Stimulated activated memory B cell treated with anti-CD40 and anti-IgM and Interleukin-4, amounts not matched to agents 10 μg/mL and 1 μg/mL and 100 μg/mL, for 72 hours (primary cell): Measurements from ENCODE around the gene PTPRC.
"Not testable (repeated sequence)": the region's sequence is repeated elsewhere in the genome, so short reads cannot be mapped to it uniquely, and the experiment has no call there.

ENCODE experiments used
- ATAC-seq: fragments of 150-1000 bp; cut with Tn5 transposase; 2 replicates; pipeline ENCODE4 v1.10.0; 2021
- H3K27ac Mint-ChIP-seq: one replicate; pipeline ENCODE4 v1.8.0; 2022; ENCODE audit warnings: mild to moderate bottlenecking, mixed read lengths
- H3K27me3 Mint-ChIP-seq: one replicate; pipeline ENCODE4 v1.8.0; 2022; ENCODE audit warnings: mixed read lengths
- H3K36me3 Mint-ChIP-seq: one replicate; pipeline ENCODE4 v1.8.0; 2022; ENCODE audit warnings: mixed read lengths
- H3K4me1 Mint-ChIP-seq: one replicate; pipeline ENCODE4 v1.8.0; 2022; ENCODE audit warnings: mixed read lengths
- H3K4me3 Mint-ChIP-seq: one replicate; pipeline ENCODE4 v1.8.0; 2022; ENCODE audit warnings: mild to moderate bottlenecking, moderate library complexity, mixed read lengths
- H3K9me3 Mint-ChIP-seq: one replicate; pipeline ENCODE4 v1.8.0; 2022; ENCODE audit warnings: mixed read lengths

The PTPRC gene, protein sequence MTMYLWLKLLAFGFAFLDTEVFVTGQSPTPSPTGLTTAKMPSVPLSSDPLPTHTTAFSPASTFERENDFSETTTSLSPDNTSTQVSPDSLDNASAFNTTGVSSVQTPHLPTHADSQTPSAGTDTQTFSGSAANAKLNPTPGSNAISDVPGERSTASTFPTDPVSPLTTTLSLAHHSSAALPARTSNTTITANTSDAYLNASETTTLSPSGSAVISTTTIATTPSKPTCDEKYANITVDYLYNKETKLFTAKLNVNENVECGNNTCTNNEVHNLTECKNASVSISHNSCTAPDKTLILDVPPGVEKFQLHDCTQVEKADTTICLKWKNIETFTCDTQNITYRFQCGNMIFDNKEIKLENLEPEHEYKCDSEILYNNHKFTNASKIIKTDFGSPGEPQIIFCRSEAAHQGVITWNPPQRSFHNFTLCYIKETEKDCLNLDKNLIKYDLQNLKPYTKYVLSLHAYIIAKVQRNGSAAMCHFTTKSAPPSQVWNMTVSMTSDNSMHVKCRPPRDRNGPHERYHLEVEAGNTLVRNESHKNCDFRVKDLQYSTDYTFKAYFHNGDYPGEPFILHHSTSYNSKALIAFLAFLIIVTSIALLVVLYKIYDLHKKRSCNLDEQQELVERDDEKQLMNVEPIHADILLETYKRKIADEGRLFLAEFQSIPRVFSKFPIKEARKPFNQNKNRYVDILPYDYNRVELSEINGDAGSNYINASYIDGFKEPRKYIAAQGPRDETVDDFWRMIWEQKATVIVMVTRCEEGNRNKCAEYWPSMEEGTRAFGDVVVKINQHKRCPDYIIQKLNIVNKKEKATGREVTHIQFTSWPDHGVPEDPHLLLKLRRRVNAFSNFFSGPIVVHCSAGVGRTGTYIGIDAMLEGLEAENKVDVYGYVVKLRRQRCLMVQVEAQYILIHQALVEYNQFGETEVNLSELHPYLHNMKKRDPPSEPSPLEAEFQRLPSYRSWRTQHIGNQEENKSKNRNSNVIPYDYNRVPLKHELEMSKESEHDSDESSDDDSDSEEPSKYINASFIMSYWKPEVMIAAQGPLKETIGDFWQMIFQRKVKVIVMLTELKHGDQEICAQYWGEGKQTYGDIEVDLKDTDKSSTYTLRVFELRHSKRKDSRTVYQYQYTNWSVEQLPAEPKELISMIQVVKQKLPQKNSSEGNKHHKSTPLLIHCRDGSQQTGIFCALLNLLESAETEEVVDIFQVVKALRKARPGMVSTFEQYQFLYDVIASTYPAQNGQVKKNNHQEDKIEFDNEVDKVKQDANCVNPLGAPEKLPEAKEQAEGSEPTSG (N-terminal part only)

DNA sequence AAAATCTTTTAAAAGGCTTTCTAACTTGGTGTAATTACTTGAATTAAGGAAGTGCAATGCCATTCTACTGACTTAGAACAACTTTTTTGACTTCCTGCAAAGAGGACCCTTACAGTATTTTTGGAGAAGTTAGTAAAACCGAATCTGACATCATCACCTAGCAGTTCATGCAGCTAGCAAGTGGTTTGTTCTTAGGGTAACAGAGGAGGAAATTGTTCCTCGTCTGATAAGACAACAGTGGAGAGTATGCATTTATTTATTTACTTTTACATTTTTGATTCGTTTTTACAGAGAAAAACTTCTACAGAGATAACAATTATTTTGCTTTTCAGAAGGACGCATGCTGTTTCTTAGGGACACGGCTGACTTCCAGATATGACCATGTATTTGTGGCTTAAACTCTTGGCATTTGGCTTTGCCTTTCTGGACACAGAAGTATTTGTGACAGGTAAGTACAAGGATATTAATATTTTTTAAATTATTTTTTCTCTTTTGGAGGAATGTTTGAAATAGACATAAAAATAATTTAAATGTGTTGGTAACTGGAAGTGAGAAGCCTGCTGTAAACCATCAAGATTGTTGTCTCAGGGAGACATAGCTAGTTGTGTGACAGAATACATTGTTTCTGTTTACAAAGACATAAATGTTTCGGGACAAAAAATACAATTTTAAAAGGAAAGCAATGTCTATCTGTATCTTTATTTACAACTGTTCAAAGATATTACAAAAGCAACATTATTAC is at the start of gene PTPRC:
Gene PTPRC (plus strand): TSS at position 147 of the 742 bp plus-strand sequence. CDS start 229 bp downstream, at position 376.
- Mint-ChIP-seq H3K4me1 (peaks cover 62% of the 10 kb centered on the region), H3K4me3 (peak within 1 kb of the TSS; percentile 88), H3K27ac (peak within 1 kb of the TSS; percentile 83), H3K27me3 (no peaks in the 10 kb centered on the region), H3K9me3 (no peaks in the 10 kb centered on the region), H3K36me3 (peaks cover 20% of the 10 kb centered on the region)
- ATAC-seq, result peak; percentile 93

DNA sequence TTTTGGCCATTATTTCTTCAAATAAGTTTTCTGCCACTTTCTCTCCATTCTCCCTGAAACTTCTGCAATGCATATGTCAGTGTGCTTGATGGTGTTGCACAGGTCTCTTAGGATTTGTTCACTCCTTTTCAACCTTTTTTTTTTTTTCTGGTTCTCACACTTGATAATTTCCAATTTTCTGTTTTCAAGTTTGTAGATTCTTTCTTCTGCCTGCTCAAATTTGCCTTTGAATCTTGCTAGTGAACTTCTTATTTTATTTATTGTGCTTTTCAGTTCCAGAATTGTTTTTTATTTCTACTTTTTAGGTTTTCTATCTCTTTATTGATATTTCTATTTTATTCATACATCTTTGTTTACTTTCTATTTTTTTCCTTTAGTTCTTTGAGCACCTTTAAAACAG is 48.4 kb upstream of the PTPRC start:
- H3K4me1 Mint-ChIP-seq, result peaks cover 8% of the 10 kb centered on the region
- no peak overlapping the region for H3K4me3 Mint-ChIP-seq
- H3K9me3 Mint-ChIP-seq, result peaks cover 17% of the 10 kb centered on the region
- H3K27me3 Mint-ChIP-seq, result no peaks in the 10 kb centered on the region
- peaks cover 35% of the 10 kb centered on the region for H3K36me3 Mint-ChIP-seq
- H3K27ac Mint-ChIP-seq, result no peak overlapping the region
- ATAC-seq, result no peak

DNA sequence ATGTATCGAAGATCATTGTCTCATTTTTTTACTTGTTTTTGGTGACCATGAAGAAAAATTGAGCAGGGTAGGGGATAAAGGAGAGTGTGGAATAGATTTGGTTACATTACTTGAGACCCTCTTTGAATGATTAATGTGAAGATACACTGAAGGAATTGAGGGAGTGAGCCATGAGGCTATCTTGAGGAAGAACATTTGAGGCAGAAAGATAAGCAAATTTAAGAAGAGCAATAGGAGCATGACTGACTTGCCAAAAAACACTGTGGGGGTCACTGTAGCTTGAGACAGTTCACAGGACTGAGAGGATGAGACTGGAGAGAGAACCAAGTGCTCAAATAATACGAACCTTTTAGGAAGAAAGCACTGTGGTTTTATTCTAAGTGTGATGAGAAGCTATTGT is 43.1 kb upstream of the PTPRC start:
- peak overlapping the region; percentile 10 for H3K4me3 Mint-ChIP-seq
- no peaks in the 10 kb centered on the region for H3K27me3 Mint-ChIP-seq
- H3K4me1 Mint-ChIP-seq, result peaks cover 48% of the 10 kb centered on the region
- no peak for ATAC-seq
- H3K36me3 Mint-ChIP-seq, result peaks cover 42% of the 10 kb centered on the region
- H3K9me3 Mint-ChIP-seq, result peaks cover 10% of the 10 kb centered on the region
- peak overlapping the region; percentile 98 for H3K27ac Mint-ChIP-seq

DNA sequence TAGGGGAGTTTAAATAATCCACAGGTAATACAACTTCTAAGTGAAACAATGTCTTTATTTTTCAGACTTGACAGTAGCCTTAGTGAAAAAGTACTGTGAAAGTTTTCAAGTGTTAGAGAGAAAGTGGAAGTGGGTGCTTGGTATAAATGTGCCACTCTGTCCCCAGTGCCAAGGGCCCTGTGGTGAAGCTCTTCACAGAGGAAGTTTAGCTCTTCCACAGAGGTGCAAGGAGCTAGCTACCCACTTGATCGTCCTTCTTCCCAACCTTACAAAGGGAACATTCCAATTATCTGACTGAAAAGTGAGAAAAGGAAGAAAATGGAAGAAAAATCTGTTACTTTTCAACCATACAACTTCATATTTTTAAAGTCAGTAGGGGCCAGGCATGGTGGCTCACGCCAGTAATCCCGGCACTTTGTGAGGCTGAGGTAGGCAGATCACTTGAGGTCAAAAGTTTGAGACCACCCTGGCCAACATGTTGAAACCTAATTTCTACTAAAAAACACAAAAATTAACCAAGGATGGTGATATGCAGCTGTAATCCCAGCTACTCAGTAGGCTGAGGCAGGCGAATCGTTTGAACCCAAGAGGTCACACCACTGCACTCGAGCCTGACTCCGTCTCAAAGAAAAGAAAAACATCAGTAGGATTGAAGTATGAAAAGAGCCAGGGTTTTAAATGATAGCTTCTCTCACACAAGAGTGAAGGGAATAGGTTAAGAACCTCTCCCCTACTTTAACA is 41.0 kb upstream of the PTPRC start:
- Mint-ChIP-seq H3K27me3 (no peaks in the 10 kb centered on the region), H3K9me3 (peaks cover 12% of the 10 kb centered on the region), H3K4me3 (peak overlapping the region; percentile 80), H3K4me1 (peaks cover 69% of the 10 kb centered on the region), H3K27ac (peak overlapping the region; percentile 98), H3K36me3 (peaks cover 39% of the 10 kb centered on the region)
- peak; percentile 52 for ATAC-seq

DNA sequence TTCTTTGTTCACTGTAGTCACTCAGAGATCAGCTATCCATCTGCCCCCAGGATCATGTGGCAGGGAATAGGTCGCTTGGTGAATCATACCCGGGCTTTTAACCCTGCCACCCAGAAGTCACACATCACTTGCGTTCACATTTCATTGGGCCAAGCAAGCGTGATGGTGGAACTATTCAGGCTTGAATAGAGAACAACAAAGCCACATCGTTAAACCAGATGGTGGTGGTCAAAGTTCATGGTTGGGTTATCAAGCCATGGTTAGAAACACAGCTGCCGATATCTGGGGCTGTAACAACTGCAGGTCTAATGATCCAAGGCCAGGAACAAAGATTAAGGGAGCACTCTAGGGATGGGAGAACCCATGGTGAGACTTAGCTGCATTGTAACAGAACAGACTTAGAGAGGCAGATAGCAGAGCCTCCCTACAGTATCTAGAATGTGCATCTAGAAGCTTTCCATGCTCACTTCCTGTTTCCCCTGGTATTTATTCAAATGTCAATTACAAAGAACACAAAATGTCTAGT is 40.0 kb upstream of the PTPRC start:
- Mint-ChIP-seq H3K36me3 (peaks cover 39% of the 10 kb centered on the region), H3K9me3 (peaks cover 12% of the 10 kb centered on the region), H3K27ac (peak overlapping the region; percentile 98), H3K27me3 (no peaks in the 10 kb centered on the region), H3K4me1 (peaks cover 73% of the 10 kb centered on the region), H3K4me3 (peak overlapping the region; percentile 80)
- peak; percentile 96 for ATAC-seq

DNA sequence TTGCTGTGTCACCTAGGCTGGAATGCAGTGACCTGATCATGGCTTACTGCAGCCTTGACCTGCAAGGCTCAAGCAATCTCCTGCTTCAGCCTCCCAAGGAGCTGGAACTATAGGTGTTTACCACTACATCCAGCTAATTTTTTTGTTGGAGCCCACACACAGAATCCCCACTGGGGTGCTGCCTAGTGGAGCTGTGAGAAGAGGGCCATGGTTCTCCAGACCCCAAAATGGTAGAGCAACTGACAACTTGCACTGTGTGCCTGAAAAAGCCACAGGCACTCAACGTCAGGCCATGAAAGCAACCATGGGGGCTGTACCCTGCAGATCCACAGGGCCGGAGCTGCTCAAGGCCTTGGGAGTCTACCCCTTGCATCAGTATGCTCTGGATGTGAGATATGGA is 39.1 kb upstream of the PTPRC start:
- Mint-ChIP-seq H3K36me3 (peaks cover 33% of the 10 kb centered on the region), H3K4me3 (no peak overlapping the region), H3K27me3 (no peaks in the 10 kb centered on the region), H3K27ac (peak overlapping the region; percentile 98), H3K4me1 (peaks cover 73% of the 10 kb centered on the region), H3K9me3 (peaks cover 12% of the 10 kb centered on the region)
- ATAC-seq, result no peak

DNA sequence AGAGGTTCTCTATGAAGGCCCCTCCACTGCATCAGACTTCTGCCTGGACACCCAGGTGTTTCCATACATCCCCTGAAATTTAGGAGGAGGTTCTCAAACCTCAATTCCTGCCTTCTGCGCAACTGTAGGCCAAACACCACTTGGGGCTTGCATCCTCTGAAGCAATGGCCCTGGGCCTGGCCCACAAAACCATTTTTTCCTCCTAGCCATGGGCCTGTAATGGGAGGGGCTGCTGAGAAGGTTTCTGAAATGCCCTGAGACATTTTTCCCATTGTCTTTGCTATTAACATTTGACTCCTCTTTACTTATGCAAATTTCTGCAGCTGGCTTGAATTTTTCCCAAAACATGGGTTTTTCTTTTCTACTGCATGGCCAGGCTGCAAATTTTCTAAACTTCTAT is 37.9 kb upstream of the PTPRC start:
- Mint-ChIP-seq H3K4me3 (no peak overlapping the region), H3K27ac (peak overlapping the region; percentile 98), H3K36me3 (peaks cover 21% of the 10 kb centered on the region), H3K9me3 (peaks cover 9% of the 10 kb centered on the region), H3K4me1 (peaks cover 61% of the 10 kb centered on the region), H3K27me3 (no peaks in the 10 kb centered on the region)
- ATAC-seq, result no peak

DNA sequence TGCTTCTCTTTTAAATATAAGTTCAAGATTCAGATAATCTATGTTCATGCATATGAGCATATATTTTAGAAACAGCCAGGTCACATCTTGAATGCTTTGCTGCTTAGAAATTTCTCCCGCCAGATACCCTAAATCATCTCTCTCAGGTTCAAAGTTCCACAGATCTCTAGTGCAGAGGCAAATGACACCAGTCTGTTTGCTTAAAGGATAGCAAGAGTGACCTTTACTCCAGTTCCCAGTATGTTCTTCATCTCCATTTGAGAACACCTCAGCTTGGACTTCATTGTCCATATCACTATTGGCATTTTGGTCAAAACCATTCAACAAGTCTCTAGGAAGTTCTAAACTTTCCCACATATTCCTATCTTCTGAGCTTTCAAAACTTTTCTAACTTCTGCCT is 37.5 kb upstream of the PTPRC start:
- Mint-ChIP-seq H3K27ac (peak overlapping the region; percentile 98), H3K4me1 (peaks cover 57% of the 10 kb centered on the region), H3K36me3 (peaks cover 17% of the 10 kb centered on the region)
- not testable (repeated sequence) for H3K4me3 Mint-ChIP-seq, ATAC-seq, H3K27me3 Mint-ChIP-seq, H3K9me3 Mint-ChIP-seq

DNA sequence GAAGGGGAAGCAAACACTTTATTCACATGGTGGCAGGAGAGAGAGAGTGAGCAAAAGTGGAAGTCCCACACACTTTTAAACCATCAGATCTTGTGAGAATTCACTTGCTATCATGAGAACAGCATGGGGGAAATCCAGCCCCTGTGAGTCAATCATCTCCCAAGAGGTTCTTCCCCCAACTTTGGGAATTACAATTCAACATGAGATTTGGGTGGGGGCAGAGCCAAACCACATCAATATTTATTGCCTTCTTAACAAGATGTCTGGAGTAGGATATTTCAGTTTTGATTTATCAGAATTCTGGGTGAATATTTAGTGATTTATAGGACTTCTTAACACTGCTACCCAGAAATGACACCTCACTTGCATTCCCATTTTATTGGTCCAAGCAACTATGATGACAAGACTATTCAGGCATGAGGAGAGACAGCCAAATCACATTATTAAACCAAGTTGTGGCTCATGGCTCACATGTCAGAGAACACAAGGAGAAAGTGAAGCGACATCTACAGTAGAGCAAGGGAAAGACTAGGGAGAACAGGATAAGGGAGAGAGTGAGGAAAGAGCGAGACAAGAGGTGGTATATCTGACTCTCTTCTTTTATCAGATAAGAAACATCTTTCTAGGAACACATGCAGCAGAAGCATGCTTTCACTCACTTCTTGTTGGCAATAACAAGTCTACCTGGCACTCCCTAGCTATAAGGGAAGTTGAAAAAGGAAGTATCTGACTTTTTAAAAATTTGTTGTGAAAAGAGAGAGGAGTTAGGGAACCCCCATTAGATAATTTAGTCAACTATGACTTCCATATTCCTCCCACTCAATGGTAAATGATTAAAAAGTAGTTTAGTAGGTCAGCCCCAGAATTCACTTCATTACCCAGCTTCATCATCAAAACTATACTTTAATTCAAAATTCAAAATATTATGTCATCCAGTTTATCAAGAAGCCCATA is 36.6 kb upstream of the PTPRC start:
- peaks cover 5% of the 10 kb centered on the region for H3K9me3 Mint-ChIP-seq
- H3K27ac Mint-ChIP-seq, result peak overlapping the region; percentile 98
- H3K36me3 Mint-ChIP-seq, result peaks cover 9% of the 10 kb centered on the region
- peak overlapping the region; percentile 7 for H3K4me3 Mint-ChIP-seq
- H3K4me1 Mint-ChIP-seq, result peaks cover 49% of the 10 kb centered on the region
- no peaks in the 10 kb centered on the region for H3K27me3 Mint-ChIP-seq
- peak; percentile 61 for ATAC-seq

DNA sequence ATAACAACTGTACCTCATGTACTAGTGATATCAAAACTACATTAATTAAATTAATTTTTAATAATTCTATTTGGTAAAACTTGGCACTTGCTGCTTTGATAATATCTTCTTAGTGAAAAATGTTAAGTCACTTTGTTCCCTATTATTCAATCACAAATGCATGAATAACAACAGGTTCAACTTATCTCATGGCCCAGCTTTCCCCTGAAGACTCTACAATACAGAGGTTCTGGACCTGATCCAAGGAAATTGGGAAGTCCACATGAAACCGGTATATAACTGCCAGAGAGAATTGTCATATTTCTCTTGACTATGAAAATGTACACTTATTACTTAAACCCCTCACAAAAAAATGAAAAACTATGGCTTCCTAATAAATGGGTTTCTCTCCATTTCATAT is 33.9 kb upstream of the PTPRC start:
- Mint-ChIP-seq H3K4me3 (no peak overlapping the region), H3K36me3 (peaks cover 9% of the 10 kb centered on the region), H3K27me3 (no peaks in the 10 kb centered on the region), H3K4me1 (peaks cover 39% of the 10 kb centered on the region), H3K9me3 (peaks cover 5% of the 10 kb centered on the region), H3K27ac (no peak overlapping the region)
- no peak for ATAC-seq

DNA sequence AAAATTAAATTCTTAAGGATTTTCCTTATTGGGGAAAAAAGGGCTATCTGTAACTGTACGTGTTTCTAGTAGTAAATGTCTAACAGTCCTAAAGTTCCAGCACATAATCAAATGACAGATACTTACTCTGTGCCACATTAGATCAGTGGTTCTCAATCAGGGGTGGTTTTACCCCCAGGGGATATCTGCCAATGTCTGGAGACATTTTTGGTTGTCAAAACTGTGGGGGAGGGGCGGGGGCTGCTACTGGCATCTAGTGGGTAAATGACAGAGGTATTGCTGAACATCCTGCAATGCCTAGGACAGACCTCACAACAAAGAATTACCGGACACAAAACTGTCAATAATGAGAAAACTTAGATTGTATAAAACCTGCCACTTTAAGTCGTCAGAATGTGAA is 33.4 kb upstream of the PTPRC start:
- Mint-ChIP-seq H3K36me3 (peaks cover 9% of the 10 kb centered on the region), H3K4me1 (peaks cover 35% of the 10 kb centered on the region), H3K9me3 (peaks cover 5% of the 10 kb centered on the region), H3K27ac (no peak overlapping the region), H3K27me3 (no peaks in the 10 kb centered on the region), H3K4me3 (no peak overlapping the region)
- no peak for ATAC-seq

DNA sequence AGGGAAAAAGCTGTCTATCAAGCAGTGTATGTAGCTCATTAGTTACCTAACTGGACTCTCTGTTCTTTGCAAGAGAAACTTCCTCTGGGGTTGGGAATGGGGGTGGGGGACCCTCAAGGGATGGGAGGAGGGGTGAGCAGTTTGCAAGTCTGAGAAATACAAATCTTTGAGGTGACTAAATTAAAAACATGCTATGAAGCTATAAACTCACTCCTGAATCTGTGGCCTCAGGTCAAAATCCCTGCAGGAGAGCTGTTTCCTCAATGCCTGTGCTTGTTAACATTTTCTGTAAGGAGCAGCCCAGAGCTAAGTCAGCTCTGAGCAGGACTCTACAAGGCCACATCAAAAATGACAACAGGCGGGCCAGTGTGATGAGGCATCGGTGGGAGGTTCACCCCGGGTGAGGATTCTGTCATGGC is 32.8 kb upstream of the PTPRC start:
- Mint-ChIP-seq H3K4me3 (no peak overlapping the region), H3K4me1 (peaks cover 34% of the 10 kb centered on the region), H3K36me3 (peaks cover 6% of the 10 kb centered on the region), H3K9me3 (peaks cover 5% of the 10 kb centered on the region), H3K27me3 (no peaks in the 10 kb centered on the region), H3K27ac (peak overlapping the region; percentile 30)
- no peak for ATAC-seq

DNA sequence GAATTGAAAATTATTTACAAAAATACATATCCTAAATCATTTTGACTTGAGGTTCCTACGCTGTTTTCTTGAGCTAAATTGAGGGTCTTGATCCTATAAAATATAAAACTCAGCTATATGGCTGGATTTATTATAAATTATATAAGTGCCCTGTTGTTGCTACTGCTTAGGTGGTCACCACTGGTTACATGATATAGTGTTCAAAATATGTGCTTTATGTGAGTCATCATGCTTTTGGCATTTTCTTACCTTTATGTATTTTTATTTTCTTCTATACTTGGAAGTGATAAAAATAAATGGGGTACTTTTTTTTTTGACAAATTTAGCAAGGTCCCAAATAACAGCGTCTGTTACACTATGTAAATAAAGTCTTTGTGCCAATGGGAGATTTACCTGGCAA is 31.1 kb upstream of the PTPRC start:
- peaks cover 31% of the 10 kb centered on the region for H3K4me1 Mint-ChIP-seq
- no peak overlapping the region for H3K4me3 Mint-ChIP-seq
- no peaks in the 10 kb centered on the region for H3K27me3 Mint-ChIP-seq
- no peaks in the 10 kb centered on the region for H3K36me3 Mint-ChIP-seq
- H3K27ac Mint-ChIP-seq, result no peak overlapping the region
- H3K9me3 Mint-ChIP-seq, result no peaks in the 10 kb centered on the region
- no peak for ATAC-seq
